ENCODE data around the gene MCU. TPM values are rescaled to one million over a fixed set of nuclear protein-coding genes. Genes with fewer than 3 reads are reported as not detected.

The MCU gene
- total and polyA plus RNA-seq, 2 donors (not counting 1 experiment from before 2014, with no cell fraction given) = 11.7 to 21.1 TPM

DNA sequence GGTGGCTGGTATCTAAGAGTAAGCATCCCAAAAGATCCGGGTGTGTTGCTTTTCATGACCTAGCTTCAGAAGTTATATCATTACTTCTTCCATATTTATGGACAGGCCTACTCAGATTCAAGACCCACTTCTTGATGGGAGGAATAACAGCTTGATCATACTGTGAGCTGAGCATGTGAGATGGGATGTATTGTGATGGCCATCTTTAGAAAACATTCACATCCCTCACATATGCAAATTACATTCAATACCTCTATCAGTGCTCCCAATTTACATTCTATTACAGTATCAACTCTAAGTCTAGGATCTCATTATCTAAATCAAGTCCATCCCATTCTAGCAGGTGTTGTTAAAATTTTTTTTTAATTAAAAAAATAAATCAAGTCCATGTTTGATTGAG lies 101.8 kb downstream of the MCU start:
- no peaks in the 10 kb centered on the region for H3K4me1 ChIP-seq (ENCODE audit: control insufficient read depth in 2 of 2, insufficient read depth in 2 of 2, low read length in 2 of 2)
- no peaks in the 10 kb centered on the region for H3K79me2 ChIP-seq (ENCODE audit: control insufficient read depth, insufficient read depth, low read length)
- H3K9me3 Mint-ChIP-seq (ENCODE audit: insufficient read depth) = no peaks in the 10 kb centered on the region
- WGBS (ENCODE audit: insufficient coverage) = no CpG with 5 or more reads among the region's 1 CpG
- no peak overlapping the region for H3K27ac ChIP-seq (ENCODE audit: low read length in 2 of 2)
- no peaks in the 10 kb centered on the region for H3K27me3 ChIP-seq (replicated peaks in 1 of 4; ENCODE audit: control extremely low read depth in 1 of 4, control insufficient read depth in 3 of 4, insufficient read depth in 4 of 4, low read length in 3 of 4)
- no peaks in the 10 kb centered on the region for H3K27me3 Mint-ChIP-seq
- ChIA-PET POLR2A (no interaction called here), CTCF (no interaction called here)
- H3K4me2 ChIP-seq (replicated peaks; ENCODE audit: low read depth, low read length, poor library complexity, severe bottlenecking) = no peak overlapping the region
- no peaks in the 10 kb centered on the region for H4K20me1 ChIP-seq (ENCODE audit: control insufficient read depth, insufficient read depth, low read length, poor library complexity, severe bottlenecking)
- H3K4me3 Mint-ChIP-seq = no peak overlapping the region
- no peak overlapping the region for H3K9ac ChIP-seq (ENCODE audit: low read length)
- DNase-seq = no peak
- H3K9me3 ChIP-seq (ENCODE audit: control extremely low read depth in 1 of 3, control insufficient read depth in 2 of 3, insufficient read depth in 1 of 3, low read length in 2 of 3) = no peaks in the 10 kb centered on the region
- H3K27ac Mint-ChIP-seq = no peak overlapping the region
- no peak overlapping the region for H2AFZ ChIP-seq (ENCODE audit: insufficient read depth, low read depth, low read length, poor library complexity, severe bottlenecking)
- peaks cover 8% of the 10 kb centered on the region for H3K4me1 Mint-ChIP-seq
- ATAC-seq (ENCODE audit: low read depth) = no peak
- no peak for TF ChIP-seq EZH2 (IDR thresholded peaks at IDR 0.05; ENCODE audit: borderline replicate concordance, insufficient read depth, low read depth, low read length, poor library complexity, severe bottlenecking)
- TF ChIP-seq, protein P1, sequence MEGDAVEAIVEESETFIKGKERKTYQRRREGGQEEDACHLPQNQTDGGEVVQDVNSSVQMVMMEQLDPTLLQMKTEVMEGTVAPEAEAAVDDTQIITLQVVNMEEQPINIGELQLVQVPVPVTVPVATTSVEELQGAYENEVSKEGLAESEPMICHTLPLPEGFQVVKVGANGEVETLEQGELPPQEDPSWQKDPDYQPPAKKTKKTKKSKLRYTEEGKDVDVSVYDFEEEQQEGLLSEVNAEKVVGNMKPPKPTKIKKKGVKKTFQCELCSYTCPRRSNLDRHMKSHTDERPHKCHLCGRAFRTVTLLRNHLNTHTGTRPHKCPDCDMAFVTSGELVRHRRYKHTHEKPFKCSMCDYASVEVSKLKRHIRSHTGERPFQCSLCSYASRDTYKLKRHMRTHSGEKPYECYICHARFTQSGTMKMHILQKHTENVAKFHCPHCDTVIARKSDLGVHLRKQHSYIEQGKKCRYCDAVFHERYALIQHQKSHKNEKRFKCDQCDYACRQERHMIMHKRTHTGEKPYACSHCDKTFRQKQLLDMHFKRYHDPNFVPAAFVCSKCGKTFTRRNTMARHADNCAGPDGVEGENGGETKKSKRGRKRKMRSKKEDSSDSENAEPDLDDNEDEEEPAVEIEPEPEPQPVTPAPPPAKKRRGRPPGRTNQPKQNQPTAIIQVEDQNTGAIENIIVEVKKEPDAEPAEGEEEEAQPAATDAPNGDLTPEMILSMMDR (IDR thresholded peaks at IDR 0.05) = no peak
- H3K4me3 ChIP-seq (ENCODE audit: control extremely low read depth in 1 of 5, extremely low read depth in 1 of 5, insufficient read depth in 1 of 5, low read depth in 2 of 5, low read length in 4 of 5) = no peak overlapping the region
- H3K36me3 ChIP-seq (replicated peaks in 1 of 2; ENCODE audit: control extremely low read depth in 1 of 2, control insufficient read depth in 1 of 2, extremely low read depth in 1 of 2, insufficient read depth in 2 of 2, low read length in 1 of 2) = no peaks in the 10 kb centered on the region
- intact Hi-C loops (cut with micrococcal nuclease) = no loop called here

- Mint-ChIP-seq H3K9me3 (ENCODE audit: insufficient read depth) (no peaks in the 10 kb centered on the region), H3K4me1 (peaks cover 5% of the 10 kb centered on the region)
Observed at GRCh38 chr10:72794260-72794659, 102.3 kb downstream of the MCU start.

More at GRCh38 chr10:72794260-72794659, 102.3 kb downstream of the MCU start:
- H3K9me3 ChIP-seq (ENCODE audit: control extremely low read depth in 1 of 3, control insufficient read depth in 2 of 3, insufficient read depth in 1 of 3, low read length in 2 of 3) = no peaks in the 10 kb centered on the region
- no peak overlapping the region for H2AFZ ChIP-seq (ENCODE audit: insufficient read depth, low read depth, low read length, poor library complexity, severe bottlenecking)
- no peaks in the 10 kb centered on the region for H3K27me3 ChIP-seq (replicated peaks in 1 of 4; ENCODE audit: control extremely low read depth in 1 of 4, control insufficient read depth in 3 of 4, insufficient read depth in 4 of 4, low read length in 3 of 4)
- no peaks in the 10 kb centered on the region for H3K36me3 ChIP-seq (replicated peaks in 1 of 2; ENCODE audit: control extremely low read depth in 1 of 2, control insufficient read depth in 1 of 2, extremely low read depth in 1 of 2, insufficient read depth in 2 of 2, low read length in 1 of 2)
- ATAC-seq (ENCODE audit: low read depth) (no peak), DNase-seq (no peak)
- no peak for TF ChIP-seq EZH2 (IDR thresholded peaks at IDR 0.05; ENCODE audit: borderline replicate concordance, insufficient read depth, low read depth, low read length, poor library complexity, severe bottlenecking)
- TF ChIP-seq, protein P1 (IDR thresholded peaks at IDR 0.05) = no peak
- H3K79me2 ChIP-seq (ENCODE audit: control insufficient read depth, insufficient read depth, low read length) = no peaks in the 10 kb centered on the region
- ChIA-PET POLR2A (no interaction called here), CTCF (no interaction called here)
- H3K4me2 ChIP-seq (replicated peaks; ENCODE audit: low read depth, low read length, poor library complexity, severe bottlenecking) = no peak overlapping the region
- Mint-ChIP-seq H3K27ac (no peak overlapping the region), H3K27me3 (no peaks in the 10 kb centered on the region), H3K4me3 (no peak overlapping the region)
- WGBS (ENCODE audit: insufficient coverage) = 100% methylated on average over 2 of the region's 2 CpGs
- no peak overlapping the region for H3K9ac ChIP-seq (ENCODE audit: low read length)
- H3K4me3 ChIP-seq (ENCODE audit: control extremely low read depth in 1 of 5, extremely low read depth in 1 of 5, insufficient read depth in 1 of 5, low read depth in 2 of 5, low read length in 4 of 5) = no peak overlapping the region
- no peaks in the 10 kb centered on the region for H3K4me1 ChIP-seq (ENCODE audit: control insufficient read depth in 2 of 2, insufficient read depth in 2 of 2, low read length in 2 of 2)
- H3K27ac ChIP-seq (ENCODE audit: low read length in 2 of 2) = no peak overlapping the region
- intact Hi-C loops (cut with micrococcal nuclease) = no loop called here
- H4K20me1 ChIP-seq (ENCODE audit: control insufficient read depth, insufficient read depth, low read length, poor library complexity, severe bottlenecking) = no peaks in the 10 kb centered on the region

All from B cell (primary cell).